Mesenchymal stem cell (in vitro differentiated cells and primary cell): Measurements from ENCODE around the gene ELK3.

Experiments used
- DNase-seq: peaks from one replicate; pipeline ENCODE4 v3.0.0-alpha.2; 2013
- H2AFZ ChIP-seq: one replicate; pipeline ENCODE4 v1.6.1; 2013; ENCODE audit warnings: low read depth, mild to moderate bottlenecking, control low read depth, inconsistent platforms, low read length, moderate library complexity
- H2AK5ac ChIP-seq: 2 replicates; pipeline ENCODE4 v1.6.1; 2013; ENCODE audit warnings: low read length, moderate library complexity, mild to moderate bottlenecking, inconsistent platforms; ENCODE audit not compliant: severe bottlenecking
- H2BK120ac ChIP-seq: one replicate; pipeline ENCODE4 v1.6.1; 2013; ENCODE audit warnings: low read depth, mild to moderate bottlenecking, inconsistent platforms, low read length, moderate library complexity
- H2BK12ac ChIP-seq, 2 experiments: one replicate each; pipeline ENCODE4 v1.6.1; 2013; ENCODE audit warnings: inconsistent platforms in 2 of 2, low read length in 2 of 2, mild to moderate bottlenecking in 2 of 2, moderate library complexity in 2 of 2, control low read depth in 1 of 2
- H2BK15ac ChIP-seq: one replicate; pipeline ENCODE4 v1.6.1; 2013; ENCODE audit warnings: mild to moderate bottlenecking, low read depth, inconsistent platforms; ENCODE audit not compliant: poor library complexity, severe bottlenecking
- H2BK5ac ChIP-seq: 2 replicates; pipeline ENCODE4 v1.6.1; 2013; ENCODE audit warnings: low read depth, mild to moderate bottlenecking, low read length, control low read depth, inconsistent platforms; ENCODE audit not compliant: poor library complexity, severe bottlenecking
- H3K14ac ChIP-seq, 2 experiments: one replicate each; pipeline ENCODE4 v1.6.1; 2013; ENCODE audit warnings: inconsistent platforms in 2 of 2, low read length in 2 of 2, control low read depth in 1 of 2, mild to moderate bottlenecking in 1 of 2, moderate library complexity in 1 of 2
- H3K18ac ChIP-seq, 2 experiments: one replicate each; pipeline ENCODE4 v1.6.1; 2013; ENCODE audit warnings: inconsistent platforms in 2 of 2, low read length in 2 of 2, control low read depth in 1 of 2, low read depth in 1 of 2, mild to moderate bottlenecking in 1 of 2
- H3K23ac ChIP-seq, 2 experiments: one replicate each; pipeline ENCODE4 v1.6.1; 2013; ENCODE audit warnings: inconsistent platforms in 2 of 2, low read length in 2 of 2, mild to moderate bottlenecking in 2 of 2, moderate library complexity in 2 of 2, control low read depth in 1 of 2
- H3K27ac ChIP-seq: 2 replicates; pipeline ENCODE4 v1.5.1; 2013; ENCODE audit warnings: mild to moderate bottlenecking, moderate library complexity, low read length, control low read depth, inconsistent platforms; ENCODE audit not compliant: poor library complexity, severe bottlenecking
- H3K27me3 ChIP-seq, 2 experiments: 2 replicates each; pipeline versions ENCODE4 v1.6.1 to v1.7.0; 2013; ENCODE audit warnings: low read length in 2 of 2, mild to moderate bottlenecking in 2 of 2, moderate library complexity in 2 of 2, control low read depth in 1 of 2, inconsistent platforms in 1 of 2; ENCODE audit not compliant: control insufficient read depth in 1 of 2, insufficient read depth in 1 of 2
- H3K36me3 ChIP-seq, 2 experiments: 2 replicates each; pipeline versions ENCODE4 v1.6.1 to v1.7.0; 2013; ENCODE audit warnings: low read length in 2 of 2, control low read depth in 1 of 2, inconsistent platforms in 1 of 2, low read depth in 1 of 2, mild to moderate bottlenecking in 1 of 2; ENCODE audit not compliant: insufficient read depth in 2 of 2, control insufficient read depth in 1 of 2
- H3K4ac ChIP-seq, 2 experiments: one replicate each; pipeline ENCODE4 v1.6.1; 2013; ENCODE audit warnings: inconsistent platforms in 2 of 2, low read length in 2 of 2, mild to moderate bottlenecking in 2 of 2, moderate library complexity in 2 of 2, control low read depth in 1 of 2, low read depth in 1 of 2
- H3K4me1 ChIP-seq: 2 replicates; pipeline ENCODE4 v1.6.1; 2013; ENCODE audit warnings: low read depth, low read length, control low read depth; ENCODE audit not compliant: control insufficient read depth, insufficient read depth
- H3K4me2 ChIP-seq: 2 replicates; pipeline ENCODE4 v1.6.1; 2013; ENCODE audit warnings: low read length, mild to moderate bottlenecking, inconsistent platforms; ENCODE audit not compliant: poor library complexity, severe bottlenecking
- H3K4me3 ChIP-seq, 2 experiments: 2 replicates each; pipeline versions ENCODE4 v1.5.1 to v1.7.0; 2013; ENCODE audit warnings: low read length in 2 of 2, mild to moderate bottlenecking in 2 of 2, control low read depth in 1 of 2, low read depth in 1 of 2; ENCODE audit not compliant: insufficient read depth in 1 of 2
- H3K79me1 ChIP-seq: replicated peaks from 2 replicates; pipeline ENCODE4 v1.6.1; 2013; ENCODE audit warnings: mild to moderate bottlenecking, control low read depth, low read length, inconsistent platforms; ENCODE audit not compliant: poor library complexity, severe bottlenecking
- H3K9ac ChIP-seq: 2 replicates; pipeline ENCODE4 v1.7.0; 2013; ENCODE audit warnings: mild to moderate bottlenecking, low read length, moderate library complexity
- H3K9me3 ChIP-seq: 2 replicates; pipeline ENCODE4 v1.7.0; 2013; ENCODE audit warnings: mild to moderate bottlenecking, low read length; ENCODE audit not compliant: control insufficient read depth
- H4K8ac ChIP-seq: one replicate; pipeline ENCODE4 v1.6.1; 2013; ENCODE audit warnings: inconsistent platforms, mild to moderate bottlenecking, low read length, moderate library complexity
- H4K91ac ChIP-seq: one replicate; pipeline ENCODE4 v1.6.1; 2013; ENCODE audit warnings: mild to moderate bottlenecking, low read length, inconsistent platforms
- WGBS: methylation state at CpG from one replicate; pipeline ENCODE4 v1.1.7; 2013; ENCODE audit warnings: mixed read lengths; 5-methylcytosine and 5-hydroxymethylcytosine counted together

ELK3 gene

GRCh38 chr12:96289067-96289466, 94.9 kb downstream of the ELK3 start:
- Histone ChIP-seq H3K27me3 (no peaks in the 10 kb centered on the region), H2BK5ac (no peak overlapping the region), H2BK120ac (no peak overlapping the region), H4K91ac (no peak overlapping the region), H3K4me2 (no peak overlapping the region), H3K4me3 (no peak overlapping the region), H3K23ac (no peak overlapping the region), H3K4ac (no peak overlapping the region), H2AFZ (no peak overlapping the region), H3K14ac (no peak overlapping the region), H2BK12ac (no peak overlapping the region), H4K8ac (no peak overlapping the region), H3K27ac (no peak overlapping the region), H3K9ac (no peak overlapping the region), H2BK15ac (no peak overlapping the region), H3K36me3 (peaks cover 11 to 97% of the 10 kb centered on the region in 2 experiments), H3K4me1 (no peaks in the 10 kb centered on the region), H3K79me1 (peaks cover 15% of the 10 kb centered on the region), H3K9me3 (no peaks in the 10 kb centered on the region), H3K18ac (no peak overlapping the region), H2AK5ac (no peak overlapping the region)
- DNase-seq, result no peak
- WGBS, result 99% methylated on average over 4 of the region's 5 CpGs

DNA sequence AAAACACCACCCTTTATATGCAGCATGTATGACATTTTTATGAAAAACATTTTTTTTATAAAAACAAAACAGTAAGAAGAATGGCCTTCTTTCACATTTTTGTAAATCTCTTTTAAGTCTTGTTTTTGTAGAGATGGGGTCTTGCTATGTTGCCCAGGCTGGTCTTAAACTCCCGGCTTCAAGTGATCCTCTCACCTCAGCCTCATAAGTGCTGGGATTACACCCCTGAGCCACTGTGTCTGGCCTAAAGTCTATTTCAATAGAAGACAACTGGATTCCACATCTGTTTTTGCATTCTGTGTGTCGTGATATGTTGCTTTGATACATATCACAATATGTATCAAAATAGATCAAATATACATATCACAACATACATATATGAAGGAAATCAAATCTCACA, 98.9 kb downstream of the ELK3 start:
- no peak overlapping the region for H4K91ac ChIP-seq
- WGBS, result 100% methylated on average over 1 of the region's 2 CpGs

GRCh38 chr12:96294831-96295230, 100.7 kb downstream of the ELK3 start:
- Histone ChIP-seq H3K9me3 (no peaks in the 10 kb centered on the region), H3K4me2 (no peak overlapping the region), H3K18ac (no peak overlapping the region), H3K9ac (no peak overlapping the region), H3K4me1 (no peaks in the 10 kb centered on the region), H2BK5ac (no peak overlapping the region), H2BK120ac (no peak overlapping the region), H2AFZ (no peak overlapping the region), H3K14ac (no peak overlapping the region), H3K27ac (no peak overlapping the region), H3K4me3 (no peak overlapping the region), H3K23ac (no peak overlapping the region), H2BK12ac (no peak overlapping the region), H3K4ac (no peak overlapping the region), H4K8ac (no peak overlapping the region), H3K36me3 (peaks cover 11 to 98% of the 10 kb centered on the region in 2 experiments), H2BK15ac (no peak overlapping the region), H3K79me1 (peaks cover 9% of the 10 kb centered on the region), H2AK5ac (no peak overlapping the region), H4K91ac (no peak overlapping the region), H3K27me3 (no peaks in the 10 kb centered on the region)
- peak; percentile 31 for DNase-seq
- WGBS, result 100% methylated on average over 1 of the region's 3 CpGs

More for the DNA sequence above, 98.9 kb downstream of the ELK3 start:
- no peak overlapping the region for H4K8ac ChIP-seq
- H3K4me1 ChIP-seq, result no peaks in the 10 kb centered on the region
- H3K4me2 ChIP-seq, result no peak overlapping the region
- no peak overlapping the region for H2AFZ ChIP-seq
- no peak overlapping the region for H2BK5ac ChIP-seq
- no peaks in the 10 kb centered on the region for H3K9me3 ChIP-seq
- no peak for DNase-seq
- peaks cover 8 to 98% of the 10 kb centered on the region in 2 experiments for H3K36me3 ChIP-seq
- H3K4me3 ChIP-seq, result no peak overlapping the region
- no peak overlapping the region for H3K27ac ChIP-seq
- no peak overlapping the region for H2BK15ac ChIP-seq
- H2AK5ac ChIP-seq, result no peak overlapping the region
- no peak overlapping the region for H3K18ac ChIP-seq
- H2BK12ac ChIP-seq, result no peak overlapping the region
- no peak overlapping the region for H3K14ac ChIP-seq
- H3K9ac ChIP-seq, result no peak overlapping the region
- no peaks in the 10 kb centered on the region for H3K27me3 ChIP-seq
- H3K23ac ChIP-seq, result no peak overlapping the region
- H3K4ac ChIP-seq, result no peak overlapping the region
- no peak overlapping the region for H2BK120ac ChIP-seq
- H3K79me1 ChIP-seq, result peaks cover 10% of the 10 kb centered on the region

DNA sequence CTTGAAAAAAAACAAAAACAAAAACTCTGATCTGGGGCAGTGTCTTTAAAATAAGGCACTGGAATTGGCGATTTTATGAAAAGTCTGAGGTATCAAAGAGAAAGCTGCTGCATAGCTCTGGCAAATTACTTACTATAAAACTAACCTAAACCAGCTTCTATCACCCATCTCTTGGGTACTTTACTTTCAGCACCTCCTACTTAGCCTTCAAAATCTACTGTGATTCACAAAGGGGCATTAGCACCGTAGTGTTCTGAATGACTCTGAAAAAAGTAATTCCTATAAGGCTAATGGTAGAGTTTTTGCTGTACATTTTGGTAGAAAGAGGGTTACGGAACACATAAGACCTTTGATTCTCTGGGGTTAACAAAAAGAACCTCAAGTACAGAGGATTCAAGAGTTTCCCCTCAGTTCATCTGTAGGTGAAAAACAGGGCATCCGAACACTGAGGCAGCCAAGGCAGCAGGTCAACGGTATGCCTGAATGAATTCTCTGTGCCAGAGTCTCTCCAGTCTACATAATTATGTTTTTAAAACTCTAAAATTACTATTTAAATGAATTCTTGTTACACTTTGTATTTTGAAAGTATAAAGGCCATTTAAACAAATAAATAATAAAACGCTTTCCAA, 101.5 kb downstream of the ELK3 start:
- H3K23ac ChIP-seq, result no peak overlapping the region
- peaks cover 11 to 97% of the 10 kb centered on the region in 2 experiments for H3K36me3 ChIP-seq
- H3K27me3 ChIP-seq, result no peaks in the 10 kb centered on the region
- peaks cover 1% of the 10 kb centered on the region for H3K4me1 ChIP-seq
- H3K9me3 ChIP-seq, result no peaks in the 10 kb centered on the region
- H2BK15ac ChIP-seq, result no peak overlapping the region
- 100% methylated on average over 4 of the region's 6 CpGs for WGBS
- no peak overlapping the region for H4K8ac ChIP-seq
- H3K4ac ChIP-seq, result no peak overlapping the region
- no peak overlapping the region for H2AFZ ChIP-seq
- H3K14ac ChIP-seq, result no peak overlapping the region
- no peak overlapping the region for H2BK12ac ChIP-seq
- H2AK5ac ChIP-seq, result no peak overlapping the region
- peaks cover 10% of the 10 kb centered on the region for H3K79me1 ChIP-seq
- no peak overlapping the region for H2BK5ac ChIP-seq
- no peak overlapping the region for H2BK120ac ChIP-seq
- H3K18ac ChIP-seq, result no peak overlapping the region
- H3K4me3 ChIP-seq, result no peak overlapping the region
- no peak overlapping the region for H3K9ac ChIP-seq
- H3K4me2 ChIP-seq, result no peak overlapping the region
- DNase-seq, result no peak
- no peak overlapping the region for H4K91ac ChIP-seq
- no peak overlapping the region for H3K27ac ChIP-seq
